ENCODE data around the gene NCKAP5L.
"Not testable (repeated sequence)": the region's sequence is repeated elsewhere in the genome, so short reads cannot be mapped to it uniquely, and the experiment has no call there.

Gene NCKAP5L

GRCh38 chr12:49871811-49872251, 43.6 kb upstream of the NCKAP5L start:
- DNase-seq; H3K27ac ChIP-seq (ENCODE audit: insufficient read depth, low read length, poor library complexity, severe bottlenecking); H3K4me3 ChIP-seq (ENCODE audit: insufficient read depth, low read depth, low read length, poor library complexity, severe bottlenecking); H3K27me3 ChIP-seq (replicated peaks; ENCODE audit: control insufficient read depth, insufficient read depth, low read length, poor library complexity, severe bottlenecking); H3K9me3 ChIP-seq (ENCODE audit: control insufficient read depth, low read length); H3K36me3 ChIP-seq (ENCODE audit: control insufficient read depth, insufficient read depth, low read length); H3K4me1 ChIP-seq (ENCODE audit: control insufficient read depth, insufficient read depth, low read length, poor library complexity, severe bottlenecking): not testable (repeated sequence)

- Histone ChIP-seq H3K36me3 (ENCODE audit: control insufficient read depth, insufficient read depth, low read length) (no peaks in the 10 kb centered on the region), H3K27me3 (replicated peaks; ENCODE audit: control insufficient read depth, insufficient read depth, low read length, poor library complexity, severe bottlenecking) (no peaks in the 10 kb centered on the region), H3K4me1 (ENCODE audit: control insufficient read depth, insufficient read depth, low read length, poor library complexity, severe bottlenecking) (no peaks in the 10 kb centered on the region), H3K27ac (ENCODE audit: insufficient read depth, low read length, poor library complexity, severe bottlenecking) (no peak overlapping the region), H3K9me3 (ENCODE audit: control insufficient read depth, low read length) (no peaks in the 10 kb centered on the region), H3K4me3 (ENCODE audit: insufficient read depth, low read depth, low read length, poor library complexity, severe bottlenecking) (no peak overlapping the region)
- no peak for DNase-seq
Measured at GRCh38 chr12:49871263-49871561, 43.0 kb upstream of the NCKAP5L start.

- Histone ChIP-seq H3K27me3 (replicated peaks; ENCODE audit: control insufficient read depth, insufficient read depth, low read length, poor library complexity, severe bottlenecking) (no peaks in the 10 kb centered on the region), H3K36me3 (ENCODE audit: control insufficient read depth, insufficient read depth, low read length) (no peaks in the 10 kb centered on the region), H3K9me3 (ENCODE audit: control insufficient read depth, low read length) (no peaks in the 10 kb centered on the region), H3K4me3 (ENCODE audit: insufficient read depth, low read depth, low read length, poor library complexity, severe bottlenecking) (no peak overlapping the region), H3K4me1 (ENCODE audit: control insufficient read depth, insufficient read depth, low read length, poor library complexity, severe bottlenecking) (no peaks in the 10 kb centered on the region), H3K27ac (ENCODE audit: insufficient read depth, low read length, poor library complexity, severe bottlenecking) (no peak overlapping the region)
- DNase-seq: no peak
Measured at GRCh38 chr12:49870501-49871262, 42.5 kb upstream of the NCKAP5L start.

- Histone ChIP-seq H3K4me1 (ENCODE audit: control insufficient read depth, insufficient read depth, low read length, poor library complexity, severe bottlenecking) (no peaks in the 10 kb centered on the region), H3K27ac (ENCODE audit: insufficient read depth, low read length, poor library complexity, severe bottlenecking) (no peak overlapping the region), H3K27me3 (replicated peaks; ENCODE audit: control insufficient read depth, insufficient read depth, low read length, poor library complexity, severe bottlenecking) (no peaks in the 10 kb centered on the region), H3K36me3 (ENCODE audit: control insufficient read depth, insufficient read depth, low read length) (no peaks in the 10 kb centered on the region), H3K4me3 (ENCODE audit: insufficient read depth, low read depth, low read length, poor library complexity, severe bottlenecking) (no peak overlapping the region), H3K9me3 (ENCODE audit: control insufficient read depth, low read length) (no peaks in the 10 kb centered on the region)
- DNase-seq: no peak
Measured at GRCh38 chr12:49869816-49870500, 41.7 kb upstream of the NCKAP5L start.

GRCh38 chr12:49868952-49869815, 41.0 kb upstream of the NCKAP5L start:
- Histone ChIP-seq H3K27ac (ENCODE audit: insufficient read depth, low read length, poor library complexity, severe bottlenecking) (no peak overlapping the region), H3K36me3 (ENCODE audit: control insufficient read depth, insufficient read depth, low read length) (no peaks in the 10 kb centered on the region), H3K9me3 (ENCODE audit: control insufficient read depth, low read length) (no peaks in the 10 kb centered on the region), H3K27me3 (replicated peaks; ENCODE audit: control insufficient read depth, insufficient read depth, low read length, poor library complexity, severe bottlenecking) (no peaks in the 10 kb centered on the region), H3K4me1 (ENCODE audit: control insufficient read depth, insufficient read depth, low read length, poor library complexity, severe bottlenecking) (no peaks in the 10 kb centered on the region), H3K4me3 (ENCODE audit: insufficient read depth, low read depth, low read length, poor library complexity, severe bottlenecking) (no peak overlapping the region)
- DNase-seq: no peak

- Histone ChIP-seq H3K9me3 (ENCODE audit: control insufficient read depth, low read length) (no peaks in the 10 kb centered on the region), H3K4me1 (ENCODE audit: control insufficient read depth, insufficient read depth, low read length, poor library complexity, severe bottlenecking) (no peaks in the 10 kb centered on the region), H3K27ac (ENCODE audit: insufficient read depth, low read length, poor library complexity, severe bottlenecking) (no peak overlapping the region), H3K27me3 (replicated peaks; ENCODE audit: control insufficient read depth, insufficient read depth, low read length, poor library complexity, severe bottlenecking) (no peaks in the 10 kb centered on the region), H3K36me3 (ENCODE audit: control insufficient read depth, insufficient read depth, low read length) (no peaks in the 10 kb centered on the region), H3K4me3 (ENCODE audit: insufficient read depth, low read depth, low read length, poor library complexity, severe bottlenecking) (no peak overlapping the region)
- DNase-seq: no peak
Measured at GRCh38 chr12:49868449-49868848, 40.2 kb upstream of the NCKAP5L start.

- H3K27ac ChIP-seq (ENCODE audit: insufficient read depth, low read length, poor library complexity, severe bottlenecking): no peak overlapping the region
- no peaks in the 10 kb centered on the region for H3K36me3 ChIP-seq (ENCODE audit: control insufficient read depth, insufficient read depth, low read length)
- no peaks in the 10 kb centered on the region for H3K27me3 ChIP-seq (replicated peaks; ENCODE audit: control insufficient read depth, insufficient read depth, low read length, poor library complexity, severe bottlenecking)
- DNase-seq: no peak
- no peak overlapping the region for H3K4me3 ChIP-seq (ENCODE audit: insufficient read depth, low read depth, low read length, poor library complexity, severe bottlenecking)
- no peaks in the 10 kb centered on the region for H3K4me1 ChIP-seq (ENCODE audit: control insufficient read depth, insufficient read depth, low read length, poor library complexity, severe bottlenecking)
- no peaks in the 10 kb centered on the region for H3K9me3 ChIP-seq (ENCODE audit: control insufficient read depth, low read length)
Measured at GRCh38 chr12:49867570-49868341, 39.5 kb upstream of the NCKAP5L start.

- Histone ChIP-seq H3K4me1 (ENCODE audit: control insufficient read depth, insufficient read depth, low read length, poor library complexity, severe bottlenecking) (no peaks in the 10 kb centered on the region), H3K27ac (ENCODE audit: insufficient read depth, low read length, poor library complexity, severe bottlenecking) (no peak overlapping the region), H3K27me3 (replicated peaks; ENCODE audit: control insufficient read depth, insufficient read depth, low read length, poor library complexity, severe bottlenecking) (no peaks in the 10 kb centered on the region), H3K36me3 (ENCODE audit: control insufficient read depth, insufficient read depth, low read length) (no peaks in the 10 kb centered on the region), H3K9me3 (ENCODE audit: control insufficient read depth, low read length) (no peaks in the 10 kb centered on the region), H3K4me3 (ENCODE audit: insufficient read depth, low read depth, low read length, poor library complexity, severe bottlenecking) (no peak overlapping the region)
- DNase-seq: peak; percentile 41 to 55 (median 44)
Measured at GRCh38 chr12:49866859-49867569, 38.8 kb upstream of the NCKAP5L start.

GRCh38 chr12:49865782-49866135, 37.5 kb upstream of the NCKAP5L start:
- Histone ChIP-seq H3K4me1 (ENCODE audit: control insufficient read depth, insufficient read depth, low read length, poor library complexity, severe bottlenecking) (no peaks in the 10 kb centered on the region), H3K36me3 (ENCODE audit: control insufficient read depth, insufficient read depth, low read length) (no peaks in the 10 kb centered on the region), H3K4me3 (ENCODE audit: insufficient read depth, low read depth, low read length, poor library complexity, severe bottlenecking) (no peak overlapping the region), H3K27ac (ENCODE audit: insufficient read depth, low read length, poor library complexity, severe bottlenecking) (no peak overlapping the region), H3K9me3 (ENCODE audit: control insufficient read depth, low read length) (no peaks in the 10 kb centered on the region), H3K27me3 (replicated peaks; ENCODE audit: control insufficient read depth, insufficient read depth, low read length, poor library complexity, severe bottlenecking) (no peaks in the 10 kb centered on the region)
- no peak for DNase-seq
